Measurements from ENCODE around the gene GLI1.

- TF ChIP-seq CTCF (conservative IDR thresholded peaks at IDR 0.05; ENCODE audit: low read depth, low read length) (no peak), EZH2 (IDR thresholded peaks at IDR 0.05; ENCODE audit: borderline replicate concordance, low read depth, low read length, poor library complexity, severe bottlenecking) (no peak)
Observed at GRCh38 chr12:57459750-57460467, at the start of gene GLI1.
